Chondrocyte (in vitro differentiated cells): ENCODE measurements around the gene CCDC82. TPM values are rescaled to one million over a fixed set of nuclear protein-coding genes. Genes with fewer than 3 reads are reported as not detected.
A peak's percentile ranks its signal among the peaks of the same experiment; 100 is the strongest.

Source experiments
- DNase-seq: peaks from one replicate; pipeline ENCODE4 v3.0.0; 2021; ENCODE audit warnings: mixed read lengths, low spot score
- H3K27ac Mint-ChIP-seq: one replicate; pipeline ENCODE4 v1.8.0; 2021; ENCODE audit warnings: mild to moderate bottlenecking, moderate library complexity, mixed read lengths; ENCODE audit not compliant: unreplicated experiment
- H3K27me3 Mint-ChIP-seq: 2 replicates; pipeline ENCODE4 v1.8.0; 2021; ENCODE audit warnings: low read depth, mixed read lengths
- H3K36me3 Mint-ChIP-seq: 2 replicates; pipeline ENCODE4 v1.8.0; 2021; ENCODE audit warnings: low read depth, mixed read lengths
- H3K4me1 Mint-ChIP-seq: 2 replicates; pipeline ENCODE4 v1.8.0; 2021; ENCODE audit warnings: low read depth, mild to moderate bottlenecking, mixed read lengths
- H3K4me3 Mint-ChIP-seq: one replicate; pipeline ENCODE4 v1.8.0; 2021; ENCODE audit warnings: mild to moderate bottlenecking, moderate library complexity, mixed read lengths; ENCODE audit not compliant: unreplicated experiment
- H3K9me3 Mint-ChIP-seq: 2 replicates; pipeline ENCODE4 v1.8.0; 2021; ENCODE audit warnings: low read depth, mixed read lengths
- CTCF ChIP-seq: fragments of 200-600 bp; sonication (generic); IDR thresholded peaks from 2 replicates; pipeline ENCODE4 v1.5.0; 2021; ENCODE audit warnings: antibody characterized with exemption, mild to moderate bottlenecking, moderate library complexity
- total RNA-seq: library from RNA; stranded (reverse); gene quantifications from 3 replicates; pipeline ENCODE4 v1.2.1, GENCODE V29; 2021

Gene CCDC82
- total RNA-seq, 1 donor from 2014 or later, result 21.3 TPM

- H3K4me3 Mint-ChIP-seq, result no peak overlapping the region
- H3K9me3 Mint-ChIP-seq, result no peaks in the 10 kb centered on the region
These were observed 5.6 kb downstream of the CCDC82 start for GRCh38 chr11:96384156-96384555.

GRCh38 chr11:96376796-96377195, 12.9 kb downstream of the CCDC82 start:
- Mint-ChIP-seq H3K4me1 (no peaks in the 10 kb centered on the region), H3K36me3 (peaks cover 8% of the 10 kb centered on the region), H3K27me3 (no peaks in the 10 kb centered on the region), H3K4me3 (no peak overlapping the region), H3K27ac (no peak overlapping the region), H3K9me3 (no peaks in the 10 kb centered on the region)
- no peak for DNase-seq
- no peak for TF ChIP-seq CTCF

More at GRCh38 chr11:96384156-96384555, 5.6 kb downstream of the CCDC82 start:
- DNase-seq, result no peak
- Mint-ChIP-seq H3K27ac (peak overlapping the region; percentile 1), H3K4me1 (peaks cover 21% of the 10 kb centered on the region), H3K27me3 (no peaks in the 10 kb centered on the region), H3K36me3 (peaks cover 14% of the 10 kb centered on the region)
- no peak for TF ChIP-seq CTCF

DNA sequence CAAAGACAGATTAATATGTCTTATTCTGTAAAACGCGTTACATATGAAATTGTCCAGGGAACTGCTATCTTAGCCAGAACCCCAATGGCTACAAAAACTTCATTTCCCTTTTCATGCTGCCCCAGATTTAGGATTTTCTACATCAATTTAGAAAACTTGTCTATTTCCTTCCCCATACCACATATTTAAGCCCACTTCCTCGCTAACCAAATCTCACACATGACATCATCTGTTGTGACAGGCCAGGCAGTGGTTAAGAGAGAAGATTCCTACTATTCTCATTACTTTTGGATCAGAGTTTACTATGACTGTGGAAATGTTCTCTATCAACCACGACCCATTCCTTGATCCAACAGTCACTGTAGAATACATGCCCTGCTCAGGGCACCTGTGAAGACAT, 15.9 kb downstream of the CCDC82 start:
- H3K27me3 Mint-ChIP-seq, result no peaks in the 10 kb centered on the region
- H3K4me1 Mint-ChIP-seq, result no peaks in the 10 kb centered on the region
- no peak for DNase-seq
- no peak overlapping the region for H3K27ac Mint-ChIP-seq
- H3K9me3 Mint-ChIP-seq, result peaks cover 7% of the 10 kb centered on the region
- peaks cover 11% of the 10 kb centered on the region for H3K36me3 Mint-ChIP-seq
- H3K4me3 Mint-ChIP-seq, result no peak overlapping the region
- no peak for TF ChIP-seq CTCF

DNA sequence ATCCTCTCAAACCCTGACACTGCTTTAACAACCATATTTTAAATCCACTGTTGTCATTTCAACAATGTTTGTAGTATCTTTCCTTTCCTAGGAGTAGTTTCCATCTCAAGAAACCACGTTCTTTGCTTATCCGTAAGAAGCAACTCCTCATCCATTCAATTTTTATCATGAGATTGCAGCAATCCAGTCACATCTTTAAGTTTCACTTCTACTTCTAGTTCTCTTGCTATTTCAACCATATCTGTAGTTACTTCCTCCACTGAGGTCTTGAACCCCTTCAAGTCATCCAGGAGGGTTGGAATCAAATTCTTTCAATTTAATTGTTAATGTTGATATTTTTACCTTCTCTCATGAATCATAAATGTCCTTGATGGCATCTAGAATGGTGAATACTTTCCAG, 22.4 kb downstream of the CCDC82 start:
- no peak overlapping the region for H3K4me3 Mint-ChIP-seq
- H3K4me1 Mint-ChIP-seq, result no peaks in the 10 kb centered on the region
- peaks cover 13% of the 10 kb centered on the region for H3K9me3 Mint-ChIP-seq
- H3K27ac Mint-ChIP-seq, result no peak overlapping the region
- DNase-seq, result no peak
- peaks cover 20% of the 10 kb centered on the region for H3K36me3 Mint-ChIP-seq
- TF ChIP-seq CTCF, result no peak
- H3K27me3 Mint-ChIP-seq, result no peaks in the 10 kb centered on the region

DNA sequence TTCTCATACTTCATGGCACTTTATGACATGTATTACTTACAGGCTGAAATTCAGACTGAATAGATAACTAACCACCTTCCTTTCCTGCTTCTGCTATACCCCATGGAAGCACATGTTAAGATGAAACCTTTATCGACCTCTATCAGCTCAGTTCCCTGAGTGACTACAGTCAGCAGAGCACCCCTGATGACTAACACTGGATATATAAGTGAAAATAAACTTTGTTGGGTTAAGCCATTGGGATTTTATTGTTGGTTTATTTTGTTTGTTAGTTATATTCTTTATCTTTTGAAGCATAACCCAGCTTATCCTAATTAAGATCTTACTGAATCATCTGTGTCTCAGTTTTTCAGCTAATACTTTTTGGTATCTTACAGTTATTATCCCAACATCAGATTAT, 23.7 kb downstream of the CCDC82 start:
- no peak for DNase-seq
- H3K9me3 Mint-ChIP-seq, result peaks cover 13% of the 10 kb centered on the region
- peaks cover 20% of the 10 kb centered on the region for H3K36me3 Mint-ChIP-seq
- no peak overlapping the region for H3K4me3 Mint-ChIP-seq
- TF ChIP-seq CTCF, result no peak
- no peak overlapping the region for H3K27ac Mint-ChIP-seq
- no peaks in the 10 kb centered on the region for H3K27me3 Mint-ChIP-seq
- H3K4me1 Mint-ChIP-seq, result no peaks in the 10 kb centered on the region
